SKM-1 treated with dmso at 0.1 percent for 144 hours (cell line): ENCODE results near the gene FBLN7.

Source experiments
- DNase-seq: peaks from one replicate; lab custom pipeline; 2025; ENCODE audit not compliant: unreplicated experiment; lab: John Stamatoyannopoulos, UW

FBLN7 gene

GRCh38 chr2:112229348-112229747 is 91.2 kb downstream of the FBLN7 start:
- no peak for DNase-seq

- DNase-seq, result no peak
Measured at GRCh38 chr2:112230371-112230770, 92.2 kb downstream of the FBLN7 start.
